Uterus (tissue), 2 donors: ENCODE data around the gene ITPKC.

Experiments used
- CTCF ChIP-seq, 4 experiments: fragments of 200-600 bp in 2 of 4; fragments of 450-650 bp in 2 of 4; sonication (generic) in 2 of 4; IDR thresholded peaks; one replicate each; pipeline ENCODE4 v1.5.1; 2016 to 2019; ENCODE audit warnings: antibody characterized with exemption in 4 of 4, mild to moderate bottlenecking in 2 of 4, moderate library complexity in 1 of 4
- POLR2A ChIP-seq, 2 donors: fragments of 450-650 bp; IDR thresholded peaks; one replicate each; pipeline ENCODE4 v1.6.1; 2016; ENCODE audit warnings: antibody characterized with exemption in 2 of 2, mild to moderate bottlenecking in 1 of 2, moderate library complexity in 1 of 2

GRCh38 chr19:40692212-40692551 is 24.7 kb upstream of the ITPKC start:
- TF ChIP-seq CTCF (IDR thresholded peaks at IDR 0.05) (no peak), POLR2A (IDR thresholded peaks at IDR 0.05) (no peak)
